Measurements from ENCODE around the gene RIIAD1.

RIIAD1 gene

DNA sequence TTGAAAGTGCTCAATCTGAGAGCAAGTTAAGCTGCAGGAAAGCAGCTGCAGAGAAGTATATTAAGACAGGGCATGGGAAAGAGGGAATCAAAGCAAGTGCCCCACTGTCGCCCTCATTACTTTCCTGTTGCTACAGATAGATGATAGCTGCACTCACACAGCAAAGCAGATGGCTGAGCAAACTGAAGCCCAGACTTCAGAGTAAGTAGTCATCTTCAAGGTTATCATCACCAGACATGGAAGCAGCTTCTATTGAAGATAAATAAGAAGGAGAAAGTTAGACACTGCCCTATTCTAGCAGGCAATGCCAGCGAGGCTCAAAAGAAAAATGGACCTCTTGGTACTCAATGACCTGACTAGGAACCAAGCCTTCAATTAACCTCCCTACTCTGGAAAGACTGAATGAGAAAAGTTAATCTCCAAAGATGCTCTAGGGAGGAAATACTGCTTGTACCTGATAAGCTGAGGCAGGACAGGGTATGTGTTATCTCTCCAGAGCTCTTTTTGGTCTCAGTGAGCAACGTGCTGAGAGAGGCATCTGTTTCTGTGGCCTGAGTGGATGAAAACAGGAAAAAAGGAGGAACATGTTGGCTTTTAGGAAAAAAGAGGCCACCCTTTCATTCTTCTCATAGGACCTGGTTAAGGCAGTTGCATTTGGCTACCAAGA is 53.1 kb downstream of the RIIAD1 start:
- DNase-seq (ENCODE audit: insufficient read length, low spot score): no peak
- no peak for FAIRE-seq
- TF ChIP-seq, protein P1, sequence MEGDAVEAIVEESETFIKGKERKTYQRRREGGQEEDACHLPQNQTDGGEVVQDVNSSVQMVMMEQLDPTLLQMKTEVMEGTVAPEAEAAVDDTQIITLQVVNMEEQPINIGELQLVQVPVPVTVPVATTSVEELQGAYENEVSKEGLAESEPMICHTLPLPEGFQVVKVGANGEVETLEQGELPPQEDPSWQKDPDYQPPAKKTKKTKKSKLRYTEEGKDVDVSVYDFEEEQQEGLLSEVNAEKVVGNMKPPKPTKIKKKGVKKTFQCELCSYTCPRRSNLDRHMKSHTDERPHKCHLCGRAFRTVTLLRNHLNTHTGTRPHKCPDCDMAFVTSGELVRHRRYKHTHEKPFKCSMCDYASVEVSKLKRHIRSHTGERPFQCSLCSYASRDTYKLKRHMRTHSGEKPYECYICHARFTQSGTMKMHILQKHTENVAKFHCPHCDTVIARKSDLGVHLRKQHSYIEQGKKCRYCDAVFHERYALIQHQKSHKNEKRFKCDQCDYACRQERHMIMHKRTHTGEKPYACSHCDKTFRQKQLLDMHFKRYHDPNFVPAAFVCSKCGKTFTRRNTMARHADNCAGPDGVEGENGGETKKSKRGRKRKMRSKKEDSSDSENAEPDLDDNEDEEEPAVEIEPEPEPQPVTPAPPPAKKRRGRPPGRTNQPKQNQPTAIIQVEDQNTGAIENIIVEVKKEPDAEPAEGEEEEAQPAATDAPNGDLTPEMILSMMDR (IDR thresholded peaks at IDR 0.05; ENCODE audit: insufficient read depth, missing control alignments): no peak

- FAIRE-seq: no peak
Observed at GRCh38 chr1:151775894-151776664, 54.8 kb downstream of the RIIAD1 start.

GRCh38 chr1:151776665-151777062 is 55.3 kb downstream of the RIIAD1 start:
- no peak for FAIRE-seq
- TF ChIP-seq, protein P1 (IDR thresholded peaks at IDR 0.05; ENCODE audit: insufficient read depth, missing control alignments): no peak
- no peak for DNase-seq (ENCODE audit: insufficient read length, low spot score)

More at GRCh38 chr1:151775894-151776664, 54.8 kb downstream of the RIIAD1 start:
- TF ChIP-seq, protein P1 (IDR thresholded peaks at IDR 0.05; ENCODE audit: insufficient read depth, missing control alignments): no peak
- no peak for DNase-seq (ENCODE audit: insufficient read length, low spot score)

DNA sequence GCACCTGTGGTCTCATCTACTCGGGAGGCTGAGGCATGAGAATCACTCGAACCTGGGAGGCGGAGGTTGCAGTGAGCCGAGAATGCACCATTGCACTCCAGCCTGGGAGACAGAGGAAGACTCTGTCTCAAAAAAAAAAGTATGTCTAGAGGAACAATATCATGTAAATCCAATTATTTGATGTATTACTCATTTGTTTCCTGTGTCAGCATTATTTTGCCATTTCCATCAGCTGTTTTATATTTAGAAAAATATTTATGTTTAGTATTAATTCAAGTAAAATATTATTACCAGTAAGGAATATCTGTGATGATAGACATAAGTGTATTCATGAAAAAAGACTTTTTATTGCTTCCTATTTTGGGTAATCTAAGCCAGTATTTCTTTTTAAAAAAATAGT is 56.0 kb downstream of the RIIAD1 start:
- DNase-seq (ENCODE audit: insufficient read length, low spot score) (no peak), FAIRE-seq (no peak)
- TF ChIP-seq, protein P1 (IDR thresholded peaks at IDR 0.05; ENCODE audit: insufficient read depth, missing control alignments): no peak
